Hindlimb muscle (tissue), 1 donor: ENCODE measurements around the gene SGMS2. TPM values are rescaled to one million over a fixed set of nuclear protein-coding genes. Genes with fewer than 3 reads are reported as not detected.
"Not testable (repeated sequence)": the region's sequence is repeated elsewhere in the genome, so short reads cannot be mapped to it uniquely, and the experiment has no call there.

ENCODE experiments used
- DNase-seq: peaks from one replicate; pipeline ENCODE4 v3.0.0-alpha.2; 2013
- polyA plus RNA-seq: library from polyadenylated mRNA; unstranded; fragments of 120-200 nt; gene quantifications from one replicate; pipeline ENCODE4 v1.2.1, GENCODE V29; 2013; ENCODE audit not compliant: insufficient read length

Gene SGMS2
- polyA plus RNA-seq, 1 donor, result 8.0 TPM

DNA sequence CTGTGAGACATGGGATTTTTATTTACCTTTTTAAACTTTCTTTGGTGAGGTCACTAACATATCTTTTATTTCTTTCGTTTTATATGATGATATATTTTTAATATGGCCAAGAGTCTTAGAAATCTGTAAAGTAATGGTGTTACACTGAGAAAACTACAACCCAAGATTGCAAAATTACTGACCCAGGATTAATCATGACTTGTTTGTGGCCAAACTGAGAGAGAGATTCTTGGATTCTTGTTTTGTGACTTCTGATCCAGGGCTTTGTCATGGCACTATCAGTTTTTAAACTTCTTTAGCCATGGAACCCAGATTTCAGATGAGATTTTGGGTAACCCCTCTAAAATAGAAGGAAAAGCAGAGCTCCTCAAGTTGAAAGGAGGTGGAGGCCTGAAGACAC lies 42.0 kb downstream of the SGMS2 start:
- DNase-seq, result no peak

GRCh38 chr4:107870236-107870635 lies 45.5 kb downstream of the SGMS2 start:
- DNase-seq, result no peak

- DNase-seq, result no peak
These were observed 46.4 kb downstream of the SGMS2 start for GRCh38 chr4:107870916-107871786.

- DNase-seq, result no peak
These were observed 49.3 kb downstream of the SGMS2 start for GRCh38 chr4:107874024-107874423.

DNA sequence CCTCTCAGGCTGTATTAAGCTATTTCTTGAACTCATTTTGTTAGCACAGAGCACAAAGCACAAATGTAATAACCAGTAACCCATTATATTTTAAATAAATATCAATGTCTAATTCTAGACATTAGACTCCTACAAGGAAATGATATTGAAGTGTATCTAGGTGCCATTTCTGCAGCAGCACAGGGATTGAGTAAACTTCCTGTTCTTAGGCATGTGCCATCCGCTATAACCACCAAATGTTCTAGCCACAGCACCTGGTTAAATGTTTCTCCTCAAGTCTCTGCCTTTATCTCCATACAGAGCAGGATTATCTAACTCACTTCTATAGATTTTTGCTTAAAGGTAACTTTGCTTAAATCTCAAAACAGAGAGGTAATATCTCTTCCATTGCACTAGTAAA lies 51.4 kb downstream of the SGMS2 start:
- no peak for DNase-seq

- DNase-seq, result no peak
These were observed 52.6 kb downstream of the SGMS2 start for GRCh38 chr4:107877361-107877760.

- DNase-seq, result no peak
These were observed 61.1 kb downstream of the SGMS2 start for GRCh38 chr4:107885865-107886264.

DNA sequence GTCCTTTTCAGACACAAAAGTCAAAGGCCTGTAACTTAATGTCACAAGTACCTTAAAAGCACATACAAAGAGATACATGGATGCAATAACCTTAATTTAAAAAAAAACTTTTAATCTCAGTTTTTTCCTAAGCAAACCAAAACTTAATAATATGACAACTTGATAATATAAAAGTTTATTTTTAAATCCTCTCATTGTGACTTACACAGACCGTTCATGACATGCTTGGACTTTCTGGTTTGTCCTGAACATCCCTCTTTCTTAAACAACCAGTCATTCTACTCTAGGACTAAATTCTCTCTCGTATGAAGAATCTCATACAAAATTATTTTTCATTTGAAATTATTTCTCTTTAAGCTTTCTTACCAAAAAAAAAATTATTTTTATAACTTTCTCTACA lies 63.5 kb downstream of the SGMS2 start:
- no peak for DNase-seq

DNA sequence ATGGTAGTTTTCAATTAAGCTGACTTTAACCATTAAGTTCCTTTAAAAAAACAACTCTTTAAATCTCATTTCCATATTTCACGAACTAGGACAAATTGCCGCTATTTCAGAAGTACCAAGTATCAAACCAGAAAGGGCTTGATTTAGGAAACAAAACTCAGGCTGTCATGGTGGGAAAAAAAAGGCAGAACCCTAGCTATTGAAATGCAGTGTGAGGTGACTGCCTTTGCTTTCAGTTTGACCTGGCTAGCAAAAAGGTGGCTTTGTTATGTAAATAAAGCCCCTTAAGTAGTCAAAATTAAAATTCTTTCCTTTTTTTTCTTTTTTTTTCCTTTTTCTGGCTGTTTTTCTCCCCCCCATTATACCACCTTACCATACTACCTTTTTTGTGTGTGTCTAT lies 66.0 kb downstream of the SGMS2 start:
- DNase-seq, result no peak

DNA sequence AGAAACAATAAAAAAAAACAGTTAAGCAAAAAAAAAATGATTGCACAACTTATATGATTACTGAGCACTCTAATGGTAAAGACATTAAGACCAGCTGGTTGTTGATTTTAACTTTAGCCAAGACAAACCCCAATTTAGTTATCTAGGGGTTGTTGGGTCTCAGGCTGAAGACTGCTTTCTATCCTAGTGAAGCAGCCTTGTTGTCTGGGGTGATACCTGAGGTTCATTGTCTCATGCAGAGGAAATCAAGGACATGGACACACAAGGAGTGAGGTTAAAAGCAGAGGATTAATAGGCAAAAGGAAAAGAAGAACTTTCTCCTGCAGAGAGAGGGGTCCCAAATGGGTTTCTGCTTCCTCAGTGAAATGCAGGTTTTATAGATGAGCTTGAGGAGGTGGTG lies 66.6 kb downstream of the SGMS2 start:
- DNase-seq, result no peak

DNA sequence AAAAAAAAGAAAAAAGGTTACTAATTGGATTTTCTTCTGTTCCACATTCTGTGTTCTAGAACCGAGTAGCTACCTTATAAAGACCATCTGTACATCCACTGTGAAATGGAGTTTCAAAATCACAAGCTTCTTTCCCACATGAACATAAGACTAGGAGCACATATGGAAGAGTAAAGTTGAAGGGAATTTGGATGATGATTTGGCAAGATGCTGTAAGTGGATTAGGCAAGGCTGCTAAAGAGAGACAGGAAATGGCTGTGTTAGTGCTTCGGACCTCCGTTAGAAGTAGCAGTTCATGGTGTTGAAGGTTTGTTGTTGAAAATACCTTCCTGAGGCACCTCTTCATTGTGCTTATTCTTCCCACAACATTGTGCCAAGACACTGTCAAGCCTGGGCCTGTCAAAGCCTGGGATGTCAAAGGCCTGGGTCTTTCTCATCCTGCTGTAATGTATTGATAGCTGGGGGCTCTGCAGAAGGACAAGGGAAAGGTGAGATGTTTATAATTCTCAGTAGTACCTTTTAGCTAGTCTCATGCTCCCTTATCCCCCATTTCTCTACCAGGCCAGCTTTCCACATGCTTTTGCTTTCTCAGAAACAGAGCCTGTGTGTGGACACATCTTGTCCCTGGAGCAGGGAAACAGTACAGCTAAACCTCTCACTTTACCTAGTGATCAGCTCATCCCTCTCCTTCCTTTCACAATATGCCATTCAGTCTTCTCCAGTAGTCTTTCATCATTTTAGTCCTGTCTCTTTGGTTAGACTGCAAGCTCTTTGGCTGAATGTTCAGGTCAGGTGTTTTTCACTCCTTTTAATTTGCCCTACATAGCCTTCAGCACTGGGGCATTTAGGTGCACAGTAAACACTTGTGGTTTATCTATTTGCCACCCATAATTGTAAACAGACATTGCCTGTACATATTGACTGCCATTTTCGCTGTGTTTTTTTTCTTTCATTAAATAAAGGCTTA lies 68.7 kb downstream of the SGMS2 start:
- DNase-seq, result no peak

- no peak for DNase-seq
These were observed 69.4 kb downstream of the SGMS2 start for GRCh38 chr4:107894138-107894603.

- DNase-seq, result no peak
These were observed 71.5 kb downstream of the SGMS2 start for GRCh38 chr4:107896158-107896645.

DNA sequence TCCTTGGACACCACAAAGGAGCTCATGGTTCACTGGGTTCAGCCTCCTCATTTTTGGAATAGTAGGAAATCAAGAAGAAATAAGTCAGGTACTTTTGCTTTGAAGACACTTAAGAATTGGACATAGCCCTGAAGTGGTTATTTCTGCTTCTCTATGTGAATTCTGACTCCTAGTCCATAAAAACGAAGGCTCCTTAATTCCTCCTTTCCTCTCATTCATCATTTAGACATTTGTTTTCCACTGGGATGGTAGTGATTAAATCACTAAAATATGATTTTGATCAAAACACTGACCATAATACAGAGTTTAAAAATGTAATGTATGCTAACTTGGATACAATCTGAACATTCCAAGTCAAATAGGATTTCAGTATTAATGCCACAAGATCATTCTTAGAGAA lies 71.9 kb downstream of the SGMS2 start:
- no peak for DNase-seq

DNA sequence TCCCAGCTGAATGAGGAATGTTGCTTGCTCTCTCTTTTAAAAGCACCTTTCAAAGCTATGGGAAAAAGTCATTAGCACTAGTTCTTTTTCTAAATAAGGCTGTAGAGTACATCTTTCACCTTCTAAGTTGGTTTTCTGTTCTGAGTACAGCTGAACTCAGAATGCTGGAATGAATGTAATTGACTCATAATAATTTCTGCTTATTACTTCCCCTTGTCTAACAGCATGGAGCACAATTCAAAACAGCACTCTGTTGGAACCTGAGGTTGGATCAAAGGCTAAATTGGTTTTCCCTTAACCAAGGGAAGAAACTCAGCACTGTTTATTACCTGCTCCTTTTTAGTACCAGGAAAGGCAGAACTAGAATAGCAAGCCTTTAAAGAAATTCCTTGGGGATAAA lies 73.1 kb downstream of the SGMS2 start:
- DNase-seq, result no peak

DNA sequence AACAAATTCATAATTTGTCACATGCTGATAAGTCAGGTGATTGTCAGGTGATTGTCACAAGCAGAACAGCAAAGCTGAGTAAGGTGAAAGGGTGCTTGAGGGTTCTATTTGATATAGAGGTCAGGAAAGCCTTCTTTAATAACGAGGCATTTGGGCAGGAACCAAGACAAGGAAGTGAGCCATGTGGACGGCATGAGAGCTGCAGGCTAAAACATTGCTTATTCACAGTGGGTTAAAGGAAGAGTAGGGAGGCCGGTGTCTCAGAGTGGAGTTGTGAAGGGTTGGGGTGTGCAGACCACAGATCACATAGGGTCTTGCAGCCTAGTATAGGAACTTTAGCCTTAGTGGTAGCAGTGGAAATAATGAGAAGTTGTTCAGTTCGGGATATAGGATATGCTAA lies 75.3 kb downstream of the SGMS2 start:
- no peak for DNase-seq

- no peak for DNase-seq
These were observed 75.8 kb downstream of the SGMS2 start for GRCh38 chr4:107900508-107900907.

DNA sequence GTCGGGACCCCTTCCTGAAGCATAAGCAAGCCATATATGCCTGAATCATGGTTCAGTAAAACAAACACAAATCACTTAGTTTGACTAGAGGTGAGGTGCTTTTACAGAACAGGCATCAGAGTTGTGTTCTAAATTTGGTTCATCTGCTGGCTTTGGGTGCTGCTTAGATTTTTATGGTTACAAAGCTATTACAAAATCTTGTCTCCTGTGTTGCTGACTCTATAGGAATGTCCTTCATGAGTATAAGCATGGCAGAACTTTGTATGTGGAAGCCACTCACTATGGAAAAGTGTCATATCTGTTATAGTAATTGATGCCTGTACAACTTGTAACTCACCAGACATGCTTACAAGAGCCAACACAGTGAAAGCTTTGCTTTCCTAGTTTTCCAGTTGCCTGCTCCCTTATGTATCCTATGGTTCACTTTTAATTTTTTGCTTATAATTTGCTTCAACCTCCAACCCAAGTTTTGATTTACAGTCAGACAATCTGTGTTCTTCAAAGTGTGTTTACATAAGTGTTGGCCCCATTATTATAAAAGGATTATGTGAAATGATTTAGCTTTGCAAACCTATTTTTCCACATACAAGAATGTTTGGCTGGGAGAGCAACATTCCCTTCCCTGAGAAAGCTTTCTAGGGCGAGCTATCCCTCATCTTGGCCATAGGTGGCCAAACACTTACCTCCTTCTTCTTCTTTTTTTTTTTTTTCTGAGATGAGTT lies 76.6 kb downstream of the SGMS2 start:
- DNase-seq, result no peak

GRCh38 chr4:107902715-107903114 lies 78.0 kb downstream of the SGMS2 start:
- no peak for DNase-seq

DNA sequence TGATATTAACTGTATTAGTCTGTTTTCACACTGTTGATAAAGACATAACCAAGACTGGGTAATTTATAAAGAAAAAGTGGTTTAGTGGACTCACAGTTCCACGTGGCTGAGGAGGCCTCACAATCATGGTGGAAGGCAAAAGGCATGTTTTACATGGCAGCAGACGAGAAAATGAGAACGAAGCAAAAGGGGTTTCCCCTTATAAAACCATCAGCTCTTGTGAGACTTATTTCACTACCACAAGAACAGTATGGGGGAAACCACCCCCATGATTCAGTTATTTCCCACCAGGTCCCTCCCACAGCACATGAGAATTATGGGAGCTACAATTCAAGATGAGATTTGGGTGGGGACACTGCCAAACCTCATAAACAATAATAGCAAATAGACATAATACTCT lies 80.3 kb downstream of the SGMS2 start:
- not testable (repeated sequence) for DNase-seq

DNA sequence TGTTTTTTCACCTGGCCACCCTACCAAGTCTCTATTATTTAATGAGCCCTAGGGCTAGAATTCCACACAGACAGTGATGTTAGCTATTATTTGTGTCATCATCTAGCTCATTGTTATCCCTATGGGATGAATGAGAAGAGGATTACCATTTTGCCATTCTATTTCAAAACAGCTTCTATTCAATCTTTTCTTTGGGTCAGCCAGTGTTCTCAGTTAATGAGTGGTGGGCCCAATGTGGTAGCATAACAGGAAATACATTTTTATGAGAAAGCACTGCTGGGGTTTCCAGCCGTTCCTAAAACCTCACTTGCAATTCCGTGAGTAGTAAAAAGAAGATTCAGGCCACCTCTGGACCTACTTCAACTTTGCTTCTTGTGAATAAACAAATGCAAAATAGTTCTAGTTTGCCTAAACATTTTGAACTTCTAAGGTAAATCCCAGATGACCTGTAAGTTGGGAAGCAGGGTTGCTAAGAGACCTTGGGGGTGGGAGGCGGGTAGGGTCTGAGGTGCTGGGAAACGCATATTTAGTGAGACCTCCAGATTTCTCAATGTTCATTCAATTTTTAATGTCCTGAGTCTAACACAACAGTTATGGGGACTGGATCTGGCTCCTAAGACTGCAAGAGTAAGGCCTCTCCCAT lies 81.8 kb downstream of the SGMS2 start:
- no peak for DNase-seq

GRCh38 chr4:107908377-107908776 lies 83.6 kb downstream of the SGMS2 start:
- no peak for DNase-seq
